ENCODE results near the gene EDIL3. TPM values are rescaled to one million over a fixed set of nuclear protein-coding genes. Genes with fewer than 3 reads are reported as not detected.

The EDIL3 gene
- total and polyA plus RNA-seq, 2 of the 8 experiments (the other 6 are each of a cell fraction or from before 2014, with no cell fraction given) = 14.7 to 47.2 TPM

DNA sequence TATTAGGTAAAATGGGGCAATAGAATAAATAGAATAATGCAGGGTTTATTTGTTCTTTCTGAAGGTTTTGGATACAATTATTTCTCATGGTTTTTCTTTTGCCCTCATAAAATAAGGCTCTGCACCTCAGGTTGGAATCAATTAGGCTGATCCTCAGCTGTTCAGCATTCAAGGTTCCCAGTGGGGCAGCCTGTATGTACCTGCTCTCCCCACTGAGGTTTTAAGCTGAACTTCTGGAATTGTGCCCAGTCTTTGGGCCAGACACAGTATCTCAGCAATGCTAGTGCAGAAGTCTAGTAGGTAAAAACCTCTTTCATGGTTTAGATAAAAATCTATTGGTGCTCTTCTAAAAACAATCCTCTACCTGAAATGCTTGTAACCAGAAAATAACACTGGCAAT, 98.0 kb downstream of the EDIL3 start:
- no peak overlapping the region; the same call in 1 of the 2 replicates for H4K8ac ChIP-seq (ENCODE audit: extremely low read depth, insufficient read depth, low read length)
- H3K23me2 ChIP-seq (ENCODE audit: low read depth, low read length) = no peaks in the 10 kb centered on the region
- no peak overlapping the region for H3K4me3 ChIP-seq (ENCODE audit: extremely low read depth in 1 of 4, insufficient read depth in 2 of 4, low read depth in 3 of 4, low read length in 4 of 4)
- H3K18ac ChIP-seq (ENCODE audit: extremely low read depth, low read length) = no peak overlapping the region
- DNase-seq (ENCODE audit: low read depth in 1 of 2, low spot score in 2 of 2) (no peak), FAIRE-seq (no peak)
- no peaks in the 10 kb centered on the region for H3K36me3 ChIP-seq (ENCODE audit: control insufficient read depth in 2 of 4, insufficient read depth in 4 of 4, low read length in 3 of 4)
- H3K79me2 ChIP-seq (ENCODE audit: control insufficient read depth in 1 of 2, insufficient read depth in 2 of 2, low read length in 2 of 2) = 0 out of 4 replicates have a peak, but pooled peaks cover 0 to 2% of the 10 kb centered on the region in 2 experiments
- H3K23ac ChIP-seq (ENCODE audit: insufficient read length) = no peak overlapping the region
- peaks cover 2% of the 10 kb centered on the region; the same call in 1 of the 2 replicates for H3K79me1 ChIP-seq (ENCODE audit: low read depth, low read length)
- H2BK120ac ChIP-seq (replicated peaks; ENCODE audit: low read depth, low read length) = no peak overlapping the region
- H4K20me1 ChIP-seq (replicated peaks in 1 of 2; ENCODE audit: control insufficient read depth in 1 of 2, insufficient read depth in 2 of 2, low read length in 2 of 2) = no peaks in the 10 kb centered on the region
- ChIA-PET CTCF (ENCODE audit: partially characterized antibody) (interaction anchor here (1.2 kb wide), 1 partner anchor 11 kb away, joined by 4 read pairs; no protein-coding TSS in a partner anchor), POLR2A (ENCODE audit: partially characterized antibody) (no interaction called here)
- no peak overlapping the region for H3K4ac ChIP-seq (replicated peaks; ENCODE audit: insufficient read length, low read depth, low read length)
- no peak overlapping the region for H3K14ac ChIP-seq (ENCODE audit: insufficient read length)
- no peak overlapping the region for H2BK15ac ChIP-seq (ENCODE audit: low read length)
- no peak overlapping the region for H2BK20ac ChIP-seq (ENCODE audit: low read length)
- no peak overlapping the region for H2AFZ ChIP-seq (ENCODE audit: low read length)
- no peaks in the 10 kb centered on the region for H3K9me3 ChIP-seq (ENCODE audit: insufficient read depth in 2 of 2, low read depth in 1 of 2, low read length in 1 of 2)
- H2BK5ac ChIP-seq (ENCODE audit: low read depth, low read length) = no peak overlapping the region
- no peak overlapping the region for H3K56ac ChIP-seq (replicated peaks; ENCODE audit: insufficient read length, low read depth, low read length)
- H3K4me2 ChIP-seq (ENCODE audit: insufficient read depth in 1 of 2, low read depth in 2 of 2, low read length in 2 of 2) = no peak overlapping the region
- H3K27me3 ChIP-seq (replicated peaks in 1 of 4; ENCODE audit: control insufficient read depth in 3 of 4, extremely low read depth in 1 of 4, insufficient read depth in 3 of 4, low read length in 3 of 4) = no peaks in the 10 kb centered on the region
- H3K4me1 ChIP-seq (replicated peaks in 1 of 4; ENCODE audit: control insufficient read depth in 3 of 4, insufficient read depth in 4 of 4, low read length in 3 of 4) = peaks cover 0 to 5% (median 2%) of the 10 kb centered on the region in 4 experiments; a peak in 6 of 7 replicates
- TF ChIP-seq ASH2L (IDR thresholded peaks at IDR 0.05; ENCODE audit: low read length) (no peak), TBP (IDR thresholded peaks at IDR 0.05; ENCODE audit: low read depth, low read length) (no peak), GTF2F1 (IDR thresholded peaks at IDR 0.05; ENCODE audit: borderline replicate concordance, low read depth, low read length) (no peak), RBBP5 (IDR thresholded peaks at IDR 0.05; ENCODE audit: borderline replicate concordance, low read depth, low read length) (no peak), ATF3 (IDR thresholded peaks at IDR 0.05; ENCODE audit: insufficient read depth, low read depth, low read length) (no peak)
- H2BK12ac ChIP-seq (ENCODE audit: low read depth, low read length) = no peak overlapping the region
- H4K91ac ChIP-seq (replicated peaks; ENCODE audit: insufficient read length, low read length) = no peak overlapping the region
- H2AK5ac ChIP-seq (ENCODE audit: low read depth, low read length) = no peak overlapping the region
- no peak overlapping the region for H3K27ac ChIP-seq (ENCODE audit: low read depth, low read length)
- no peak overlapping the region for H3K9ac ChIP-seq (replicated peaks in 1 of 4; ENCODE audit: extremely low read depth in 1 of 4, low read depth in 3 of 4, low read length in 3 of 4)
- no peak overlapping the region for H4K5ac ChIP-seq (ENCODE audit: insufficient read length, low read depth, low read length)

Data from H1 (cell line).